HEK293T (cell line): ENCODE measurements around the gene MADD.

Experiments
- CTCF ChIA-PET: fragments of 350-600 bp; formaldehyde crosslinking; extraction: SDS; loops from one replicate; lab custom pipeline; 2021; ENCODE audit warnings: antibody characterized with exemption, inconsistent platforms; lab: Yijun Ruan, JAX
- POLR2A ChIA-PET: fragments of 350-600 bp; formaldehyde crosslinking; extraction: SDS; loops from one replicate; lab custom pipeline; 2020; ENCODE audit warnings: antibody characterized with exemption, inconsistent platforms; lab: Yijun Ruan, JAX
- DNase-seq: peaks from one replicate; pipeline ENCODE4 v3.0.0; 2012; ENCODE audit warnings: mixed read lengths; ENCODE audit errors: extremely low spot score
- ARNT ChIP-seq: fragments of 450-650 bp; IDR thresholded peaks from 2 replicates; pipeline ENCODE4 v1.6.1; 2017; ENCODE audit warnings: mild to moderate bottlenecking
- BHLHE40 ChIP-seq: fragments of 450-650 bp; IDR thresholded peaks from 2 replicates; pipeline ENCODE4 v1.6.1; 2016; ENCODE audit warnings: mild to moderate bottlenecking, moderate library complexity, borderline replicate concordance
- CTBP1 ChIP-seq: fragments of 450-650 bp; IDR thresholded peaks from 2 replicates; pipeline ENCODE4 v1.6.1; 2016; ENCODE audit warnings: borderline replicate concordance
- ELF4 ChIP-seq: fragments of 450-650 bp; IDR thresholded peaks from 2 replicates; pipeline ENCODE4 v1.6.1; 2017; ENCODE audit warnings: antibody characterized with exemption
- FOXA1 ChIP-seq: fragments of 450-650 bp; IDR thresholded peaks from 2 replicates; pipeline ENCODE4 v1.6.1; 2016; ENCODE audit warnings: mild to moderate bottlenecking
- FOXK2 ChIP-seq: fragments of 450-650 bp; IDR thresholded peaks from 2 replicates; pipeline ENCODE4 v1.6.1; 2016; ENCODE audit warnings: mild to moderate bottlenecking
- FOXM1 ChIP-seq: fragments of 450-650 bp; IDR thresholded peaks from 2 replicates; pipeline ENCODE4 v1.6.1; 2017; ENCODE audit warnings: mild to moderate bottlenecking, borderline replicate concordance
- HDGF ChIP-seq: fragments of 450-650 bp; IDR thresholded peaks from 2 replicates; pipeline ENCODE4 v1.6.1; 2017; ENCODE audit warnings: antibody characterized with exemption, borderline replicate concordance
- L3MBTL2 ChIP-seq: fragments of 450-650 bp; conservative IDR thresholded peaks from 2 replicates; pipeline ENCODE4 v1.6.1; 2016; ENCODE audit warnings: mild to moderate bottlenecking
- LEF1 ChIP-seq: fragments of 450-650 bp; IDR thresholded peaks from 2 replicates; pipeline ENCODE4 v1.6.1; 2017; ENCODE audit warnings: mild to moderate bottlenecking, borderline replicate concordance
- NFRKB ChIP-seq: fragments of 450-650 bp; IDR thresholded peaks from 2 replicates; pipeline ENCODE4 v1.6.1; 2016; ENCODE audit warnings: mild to moderate bottlenecking, moderate library complexity
- SP1 ChIP-seq: fragments of 450-650 bp; IDR thresholded peaks from 2 replicates; pipeline ENCODE4 v1.6.1; 2017
- SUZ12 ChIP-seq: fragments of 450-650 bp; IDR thresholded peaks from 2 replicates; pipeline ENCODE4 v1.6.1; 2016; ENCODE audit warnings: mild to moderate bottlenecking
- TARDBP ChIP-seq: fragments of 450-650 bp; IDR thresholded peaks from 2 replicates; pipeline ENCODE4 v1.6.1; 2016
- ZNF384 ChIP-seq: fragments of 450-650 bp; IDR thresholded peaks from 2 replicates; pipeline ENCODE4 v1.6.1; 2016
- TF ChIP-seq, protein P1 (sequence below): fragments of 450-650 bp; IDR thresholded peaks from 2 replicates; pipeline ENCODE4 v1.6.1; 2016

The MADD gene

DNA sequence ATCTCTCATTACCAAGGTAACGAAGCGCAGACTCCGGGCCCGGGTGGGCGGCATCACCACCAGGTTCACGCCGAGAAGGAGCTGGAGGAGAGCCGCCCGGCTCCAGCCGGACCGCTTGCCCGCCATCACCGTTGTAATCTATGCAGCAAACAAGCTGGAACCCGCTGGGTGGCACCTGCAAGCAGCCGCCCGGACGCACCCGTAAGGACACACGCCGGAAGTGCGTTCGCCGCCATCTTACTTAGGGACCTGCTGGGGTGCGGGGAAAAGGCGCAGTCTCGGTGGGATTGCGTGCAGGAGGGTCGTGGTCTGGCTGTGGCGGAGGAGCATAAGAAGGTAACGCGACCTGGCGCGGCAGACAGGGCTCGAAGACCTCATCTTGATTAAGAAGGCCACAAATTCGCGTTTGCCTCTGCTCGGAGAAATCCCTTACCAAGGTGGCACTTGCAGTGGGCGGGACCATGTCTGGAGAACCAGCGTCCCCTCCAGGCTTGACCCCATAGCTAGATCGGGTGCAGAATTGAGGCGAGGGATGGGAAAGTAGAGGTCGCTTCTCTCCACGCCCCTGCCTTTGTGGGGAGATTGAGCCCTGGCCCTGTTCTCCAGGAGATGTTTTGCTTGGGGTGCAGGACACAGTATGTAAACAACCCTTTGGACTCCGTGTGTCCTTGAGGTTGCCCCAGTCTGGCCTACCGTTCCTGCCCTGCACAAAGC is 21.1 kb upstream of the MADD start, which contains the start of gene ACP2:
ACP2 (minus strand) TSS at position 151 of the 714 bp plus-strand sequence; CDS start at position 126, 25 bp downstream.
- ChIA-PET POLR2A (interaction anchor here (0.8 to 4.4 kb wide), 28 partner anchors 8 to 402 kb away, joined by 3 to 43 read pairs (median 5); partner anchors contain the start of genes ARFGAP2, CSTPP1, DDB2 and PACSIN3), CTCF (interaction anchor here (0.6 to 2.3 kb wide), 9 partner anchors 9 to 106 kb away, joined by 3 to 8 read pairs (median 3); partner anchors contain the start of gene NR1H3)
- DNase-seq: peak; percentile 89
- peak; percentile 58; the same call in 1 of the 2 replicates for TF ChIP-seq ARNT
- TF ChIP-seq LEF1: 0 out of 2 replicates have a peak, but pooled peaks have one; percentile 7
- peak; percentile 62; the same call in 1 of the 2 replicates for TF ChIP-seq CTBP1
- no peak for TF ChIP-seq HDGF
- TF ChIP-seq NFRKB: peak; percentile 77
- TF ChIP-seq ELF4: peak; percentile 77
- no peak for TF ChIP-seq FOXK2

DNA sequence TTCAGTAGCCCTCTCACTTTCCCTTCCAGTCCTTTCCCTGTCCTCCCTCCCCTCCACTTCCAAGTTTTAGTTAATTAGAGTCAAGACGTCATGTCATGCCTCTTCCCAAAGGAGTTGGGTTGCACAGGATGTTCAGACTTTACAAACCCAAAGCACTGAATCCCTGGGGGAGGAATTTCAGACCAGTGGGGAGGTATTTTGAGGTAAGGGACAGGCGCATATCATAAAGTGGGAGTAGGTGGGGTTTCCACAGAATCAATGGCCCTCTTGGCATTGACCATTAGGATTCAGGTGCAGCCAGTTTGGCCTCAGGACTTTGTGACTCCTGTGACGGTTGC is 20.6 kb upstream of the MADD start:
- POLR2A ChIA-PET: interaction anchor here (1.0 to 4.4 kb wide), 22 partner anchors 8 to 313 kb away, joined by 3 to 43 read pairs (median 7); partner anchors contain the start of genes ARFGAP2, CSTPP1, DDB2 and PACSIN3
- DNase-seq: no peak
- TF ChIP-seq, protein P1, sequence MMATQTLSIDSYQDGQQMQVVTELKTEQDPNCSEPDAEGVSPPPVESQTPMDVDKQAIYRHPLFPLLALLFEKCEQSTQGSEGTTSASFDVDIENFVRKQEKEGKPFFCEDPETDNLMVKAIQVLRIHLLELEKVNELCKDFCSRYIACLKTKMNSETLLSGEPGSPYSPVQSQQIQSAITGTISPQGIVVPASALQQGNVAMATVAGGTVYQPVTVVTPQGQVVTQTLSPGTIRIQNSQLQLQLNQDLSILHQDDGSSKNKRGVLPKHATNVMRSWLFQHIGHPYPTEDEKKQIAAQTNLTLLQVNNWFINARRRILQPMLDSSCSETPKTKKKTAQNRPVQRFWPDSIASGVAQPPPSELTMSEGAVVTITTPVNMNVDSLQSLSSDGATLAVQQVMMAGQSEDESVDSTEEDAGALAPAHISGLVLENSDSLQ: no peak
- no peak for TF ChIP-seq CTBP1
- TF ChIP-seq TARDBP: no peak
- TF ChIP-seq LEF1: no peak
- TF ChIP-seq BHLHE40: no peak
- no peak for TF ChIP-seq ELF4
- no peak for TF ChIP-seq ARNT
- no peak for TF ChIP-seq L3MBTL2
- TF ChIP-seq ZNF384: no peak
- TF ChIP-seq FOXK2: no peak
- TF ChIP-seq SP1: no peak
- no peak for TF ChIP-seq NFRKB
- no peak for TF ChIP-seq HDGF
- no peak for TF ChIP-seq FOXM1
- no peak for TF ChIP-seq SUZ12
- CTCF ChIA-PET: interaction anchor here (0.6 to 2.3 kb wide), 6 partner anchors 8 to 106 kb away, joined by 3 to 8 read pairs (median 4); partner anchors contain the start of gene NR1H3

DNA sequence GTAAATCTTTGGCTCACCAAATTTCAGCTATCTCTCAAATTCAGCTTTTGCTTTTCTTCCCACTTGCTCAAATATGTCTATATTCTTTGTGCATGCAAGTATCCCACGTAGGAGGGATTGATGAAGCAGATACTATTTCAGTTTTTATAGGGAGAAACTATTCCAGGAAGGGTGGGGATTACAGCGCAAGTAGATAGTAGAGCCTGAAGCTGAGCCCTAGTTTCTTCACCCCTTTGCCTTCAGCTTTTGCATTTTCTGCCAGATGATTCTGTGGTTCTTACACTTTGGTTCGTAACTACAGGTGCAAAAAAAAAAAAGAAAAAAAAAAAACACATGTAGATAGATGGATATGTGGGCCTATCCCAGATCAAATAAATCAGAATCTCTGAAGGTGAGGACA is 18.2 kb upstream of the MADD start:
- DNase-seq: no peak
- CTCF ChIA-PET: interaction anchor here (1.0 kb wide), 1 partner anchor 103 kb away, joined by 3 read pairs; no protein-coding TSS in a partner anchor
- POLR2A ChIA-PET: no interaction called here
- TF ChIP-seq LEF1: no peak
- TF ChIP-seq FOXK2: no peak
- no peak for TF ChIP-seq SP1
- no peak for TF ChIP-seq SUZ12
- no peak for TF ChIP-seq CTBP1
- TF ChIP-seq TARDBP: no peak
- no peak for TF ChIP-seq ARNT
- TF ChIP-seq FOXA1: no peak
- TF ChIP-seq ELF4: no peak
- no peak for TF ChIP-seq BHLHE40

DNA sequence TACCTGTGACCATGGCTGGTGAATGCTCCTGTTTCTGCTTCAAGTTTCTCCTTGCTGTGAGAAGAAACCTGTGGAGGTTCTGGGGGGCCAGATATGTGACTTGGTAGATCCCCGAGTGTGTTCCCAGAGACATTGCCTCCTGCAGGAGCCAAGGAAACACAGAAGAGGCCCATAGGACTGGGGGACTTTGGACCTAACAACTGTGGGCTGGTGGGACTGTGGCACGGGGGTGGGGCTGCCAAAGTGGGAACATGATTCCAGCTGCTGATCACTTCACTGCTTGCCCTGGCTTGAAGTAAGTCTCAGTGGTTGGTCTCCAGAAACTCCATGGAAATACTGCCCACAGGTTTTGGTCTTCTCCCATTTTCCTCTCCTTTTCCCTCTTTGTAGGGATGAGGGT is 16.3 kb upstream of the MADD start:
- CTCF ChIA-PET: no interaction called here
- POLR2A ChIA-PET: interaction anchor here (1.0 kb wide), 1 partner anchor 11 kb away, joined by 3 read pairs; no protein-coding TSS in a partner anchor
- no peak for DNase-seq
- no peak for TF ChIP-seq HDGF
- TF ChIP-seq SUZ12: no peak

DNA sequence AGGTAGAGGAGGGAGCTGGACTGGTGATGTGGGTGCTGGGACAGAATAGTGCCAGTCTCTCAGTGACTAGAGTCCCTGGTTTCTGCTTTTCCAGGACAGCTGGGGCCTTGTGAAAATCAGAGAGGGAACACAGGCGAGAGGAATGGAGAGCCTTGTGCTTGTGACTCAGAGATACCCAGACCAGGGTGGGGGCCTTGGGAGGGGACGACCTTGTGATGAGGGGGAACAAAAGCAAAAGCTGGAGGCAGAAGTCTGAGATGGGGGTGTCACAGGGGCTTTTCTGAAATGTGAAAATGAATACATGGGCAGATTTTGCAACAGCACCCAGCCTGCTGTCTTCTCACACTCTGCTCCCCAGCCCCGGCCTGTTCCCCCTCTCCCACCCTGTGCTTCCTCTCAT is 15.5 kb upstream of the MADD start:
- TF ChIP-seq FOXM1 (no peak), ZNF384 (no peak), SP1 (no peak), ELF4 (no peak), CTBP1 (no peak), ARNT (no peak), L3MBTL2 (no peak), TARDBP (no peak), LEF1 (no peak), FOXA1 (no peak), SUZ12 (no peak), FOXK2 (no peak), NFRKB (no peak), BHLHE40 (no peak), HDGF (no peak)
- TF ChIP-seq, protein P1: no peak
- POLR2A ChIA-PET: interaction anchor here (0.7 to 1.0 kb wide), 2 partner anchors 10 to 67 kb away, joined by 3 read pairs; no protein-coding TSS in a partner anchor
- CTCF ChIA-PET: no interaction called here
- DNase-seq: no peak

DNA sequence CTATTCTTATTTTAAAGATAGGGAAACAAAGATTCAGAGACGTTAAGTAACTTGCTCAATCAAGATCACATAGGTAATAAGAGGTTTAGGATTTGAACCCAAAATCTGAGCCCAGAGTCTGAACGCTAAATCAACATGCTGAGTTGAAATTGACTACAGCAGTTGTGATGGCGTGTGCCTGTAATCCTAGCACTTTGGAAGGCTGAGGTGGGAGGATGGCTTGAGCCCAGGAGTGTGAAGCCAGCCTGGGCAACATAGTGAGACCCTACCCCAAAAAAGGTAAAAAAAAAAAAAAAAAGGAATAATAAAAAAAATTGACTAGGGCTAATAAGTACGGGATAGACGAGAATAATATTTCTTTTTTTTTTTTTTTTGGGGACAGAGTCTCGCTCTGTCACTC is 13.6 kb upstream of the MADD start:
- POLR2A ChIA-PET: interaction anchor here (1.1 kb wide), 1 partner anchor 7 kb away, joined by 4 read pairs; the partner anchor contains the start of gene ACP2
- CTCF ChIA-PET: no interaction called here
- DNase-seq: no peak
- TF ChIP-seq NFRKB (no peak), LEF1 (no peak), ZNF384 (no peak), L3MBTL2 (no peak), FOXK2 (no peak), SP1 (no peak), CTBP1 (no peak), FOXA1 (no peak), ARNT (no peak), HDGF (no peak), ELF4 (no peak), BHLHE40 (no peak), FOXM1 (no peak)
- TF ChIP-seq, protein P1: no peak
